ENCODE measurements around the gene AGO3. TPM values are rescaled to one million over a fixed set of nuclear protein-coding genes. Genes with fewer than 3 reads are reported as not detected.
A peak's percentile ranks its signal among the peaks of the same experiment; 100 is the strongest.

The AGO3 gene
- total RNA-seq, 1 donor from 2014 or later, result 19.1 TPM

DNA sequence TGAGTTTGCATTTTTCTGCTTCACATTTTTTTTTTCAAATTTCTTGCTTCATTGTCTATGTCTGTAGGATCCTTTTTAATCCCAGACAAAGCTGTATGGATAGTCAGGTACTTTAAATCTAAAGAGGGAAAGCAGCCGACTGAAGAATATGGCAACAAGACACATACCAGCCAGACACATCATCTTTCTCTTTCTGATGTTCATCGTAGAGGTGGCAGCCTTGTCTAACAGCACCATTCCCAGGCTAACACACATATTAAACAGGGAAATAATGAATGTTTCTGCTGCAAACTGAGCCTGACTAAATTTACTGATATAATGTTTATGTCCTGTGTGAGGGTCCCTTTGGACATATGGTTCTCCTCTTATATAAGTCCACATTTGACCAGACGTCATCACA is 149.3 kb downstream of the AGO3 start:
- DNase-seq (ENCODE audit: low read depth), result no peak
- no peak overlapping the region for H3K4me3 ChIP-seq (ENCODE audit: low read depth, low read length)
- TF ChIP-seq, protein P1, sequence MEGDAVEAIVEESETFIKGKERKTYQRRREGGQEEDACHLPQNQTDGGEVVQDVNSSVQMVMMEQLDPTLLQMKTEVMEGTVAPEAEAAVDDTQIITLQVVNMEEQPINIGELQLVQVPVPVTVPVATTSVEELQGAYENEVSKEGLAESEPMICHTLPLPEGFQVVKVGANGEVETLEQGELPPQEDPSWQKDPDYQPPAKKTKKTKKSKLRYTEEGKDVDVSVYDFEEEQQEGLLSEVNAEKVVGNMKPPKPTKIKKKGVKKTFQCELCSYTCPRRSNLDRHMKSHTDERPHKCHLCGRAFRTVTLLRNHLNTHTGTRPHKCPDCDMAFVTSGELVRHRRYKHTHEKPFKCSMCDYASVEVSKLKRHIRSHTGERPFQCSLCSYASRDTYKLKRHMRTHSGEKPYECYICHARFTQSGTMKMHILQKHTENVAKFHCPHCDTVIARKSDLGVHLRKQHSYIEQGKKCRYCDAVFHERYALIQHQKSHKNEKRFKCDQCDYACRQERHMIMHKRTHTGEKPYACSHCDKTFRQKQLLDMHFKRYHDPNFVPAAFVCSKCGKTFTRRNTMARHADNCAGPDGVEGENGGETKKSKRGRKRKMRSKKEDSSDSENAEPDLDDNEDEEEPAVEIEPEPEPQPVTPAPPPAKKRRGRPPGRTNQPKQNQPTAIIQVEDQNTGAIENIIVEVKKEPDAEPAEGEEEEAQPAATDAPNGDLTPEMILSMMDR (conservative IDR thresholded peaks at IDR 0.05; ENCODE audit: low read depth, low read length), result no peak

DNA sequence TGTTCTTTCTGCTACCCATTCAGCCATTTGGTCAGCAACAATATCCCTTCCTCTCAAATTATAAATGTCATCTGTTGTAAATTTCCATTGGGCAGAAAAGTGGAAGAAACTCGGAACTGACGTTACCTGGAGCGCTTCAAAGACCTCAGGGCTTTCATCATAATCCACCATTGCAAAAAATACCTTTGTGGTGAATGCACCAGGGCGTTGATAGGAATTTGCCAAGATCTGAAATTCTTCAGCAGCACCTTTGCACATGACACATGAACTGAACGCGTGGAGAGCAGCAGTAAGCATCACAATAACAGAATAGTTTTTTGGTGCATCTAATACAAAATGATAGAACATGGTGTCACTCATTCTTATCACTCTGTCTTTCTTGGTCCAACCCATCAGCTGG is 149.9 kb downstream of the AGO3 start:
- TF ChIP-seq, protein P1 (conservative IDR thresholded peaks at IDR 0.05; ENCODE audit: low read depth, low read length), result no peak
- DNase-seq (ENCODE audit: low read depth), result no peak
- H3K4me3 ChIP-seq (ENCODE audit: low read depth, low read length), result no peak overlapping the region

DNA sequence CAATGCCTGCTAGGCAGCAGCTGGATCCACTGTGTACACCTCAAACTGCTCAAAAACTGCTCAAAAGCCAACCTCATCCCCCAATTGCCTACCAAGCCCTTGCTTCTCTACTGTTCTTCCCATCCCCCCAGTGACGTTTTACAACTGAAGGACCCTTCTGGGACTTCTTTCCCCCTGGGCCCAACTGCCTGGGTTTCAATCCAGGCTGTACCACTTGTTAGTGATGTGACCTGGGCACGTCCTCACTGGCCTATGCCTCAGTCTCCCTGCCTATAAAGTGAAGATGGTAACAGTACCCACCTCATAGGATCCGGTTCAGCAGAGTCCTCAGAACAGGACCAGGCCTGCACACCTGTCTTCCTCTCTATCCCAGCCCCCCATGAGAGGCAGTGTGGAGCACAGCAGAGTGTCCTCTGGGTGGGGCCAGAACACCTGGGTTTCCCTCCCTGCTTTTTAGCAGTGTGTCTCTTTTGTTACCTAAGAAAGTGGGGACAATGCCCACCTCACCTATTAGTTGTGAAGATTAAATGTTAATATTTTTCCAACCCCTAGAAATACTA is 151.1 kb downstream of the AGO3 start:
- TF ChIP-seq, protein P1 (conservative IDR thresholded peaks at IDR 0.05; ENCODE audit: low read depth, low read length), result no peak
- no peak for DNase-seq (ENCODE audit: low read depth)
- H3K4me3 ChIP-seq (ENCODE audit: low read depth, low read length), result no peak overlapping the region

DNA sequence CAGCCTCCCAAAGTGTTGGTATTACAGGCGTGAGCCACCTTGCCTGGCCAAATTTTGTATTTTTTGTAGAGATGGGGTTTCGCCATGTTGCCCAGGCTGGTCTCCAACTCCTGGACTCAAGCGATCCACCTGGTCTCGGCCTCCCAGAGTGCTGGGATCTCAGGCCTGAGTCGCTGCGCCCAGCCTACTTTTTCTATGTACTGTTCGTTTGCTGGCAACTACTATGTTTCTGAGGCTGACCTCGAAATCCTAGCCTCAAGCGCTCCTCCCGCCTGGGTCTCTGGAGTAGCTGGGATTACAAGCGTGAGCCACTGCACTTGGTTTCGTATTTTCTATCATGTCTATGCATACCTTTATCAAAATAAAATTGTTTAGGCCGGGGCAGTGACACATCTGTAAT is 152.3 kb downstream of the AGO3 start:
- no peak for DNase-seq (ENCODE audit: low read depth)
- TF ChIP-seq, protein P1 (conservative IDR thresholded peaks at IDR 0.05; ENCODE audit: low read depth, low read length), result no peak

DNA sequence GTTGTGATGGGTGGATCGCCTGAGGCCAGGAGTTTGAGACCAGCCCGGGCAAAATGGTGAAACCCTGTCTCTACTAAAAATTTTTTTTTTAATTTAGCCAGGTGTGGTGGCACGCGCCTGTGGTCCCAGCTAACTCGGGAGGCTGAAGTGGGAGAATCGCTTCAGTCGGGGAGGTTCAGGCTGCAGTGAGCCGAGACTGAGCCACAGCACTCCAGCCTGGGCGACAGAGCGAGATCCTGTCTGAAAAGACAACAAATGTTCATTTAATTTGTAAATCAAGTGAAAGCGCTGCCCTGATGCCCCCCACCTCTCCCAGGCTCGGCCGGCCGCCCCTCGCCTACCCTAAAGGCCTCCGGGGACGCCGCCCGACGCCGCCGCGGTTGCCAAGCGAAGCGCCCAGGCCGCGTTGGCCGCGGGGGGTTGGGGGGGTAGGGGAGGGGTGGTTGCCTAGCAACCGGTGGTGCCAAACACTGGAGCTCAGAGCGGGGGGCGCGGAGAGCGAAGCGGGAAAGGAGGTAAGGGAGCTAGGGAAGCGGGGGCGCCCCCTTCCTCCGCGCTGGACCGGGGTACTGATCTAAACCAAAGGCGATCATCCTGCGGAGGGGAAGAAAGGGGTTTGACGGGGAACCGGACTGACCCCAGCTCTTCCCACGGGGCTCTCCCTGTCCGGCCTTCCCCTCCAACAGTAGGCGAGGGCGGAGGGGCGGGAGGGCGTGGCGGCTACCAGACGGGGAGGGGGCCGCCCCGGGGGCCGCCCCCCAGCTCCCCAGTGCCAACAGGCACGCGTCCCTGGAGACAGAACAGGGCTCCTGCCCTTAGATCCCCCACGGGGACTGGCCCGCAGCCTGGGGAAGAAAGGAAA is 153.0 kb downstream of the AGO3 start, which contains the start of gene TEKT2:
Gene TEKT2, plus strand, starts transcription at position 460 of the 862 bp plus-strand sequence. CDS start 828 bp downstream, outside the sequence.
- TF ChIP-seq, protein P1 (conservative IDR thresholded peaks at IDR 0.05; ENCODE audit: low read depth, low read length), result no peak
- DNase-seq (ENCODE audit: low read depth), result no peak
- H3K4me3 ChIP-seq (ENCODE audit: low read depth, low read length), result peak within 1 kb of the TSS; percentile 63

More for the DNA sequence above, 152.3 kb downstream of the AGO3 start:
- H3K4me3 ChIP-seq (ENCODE audit: low read depth, low read length), result no peak overlapping the region

DNA sequence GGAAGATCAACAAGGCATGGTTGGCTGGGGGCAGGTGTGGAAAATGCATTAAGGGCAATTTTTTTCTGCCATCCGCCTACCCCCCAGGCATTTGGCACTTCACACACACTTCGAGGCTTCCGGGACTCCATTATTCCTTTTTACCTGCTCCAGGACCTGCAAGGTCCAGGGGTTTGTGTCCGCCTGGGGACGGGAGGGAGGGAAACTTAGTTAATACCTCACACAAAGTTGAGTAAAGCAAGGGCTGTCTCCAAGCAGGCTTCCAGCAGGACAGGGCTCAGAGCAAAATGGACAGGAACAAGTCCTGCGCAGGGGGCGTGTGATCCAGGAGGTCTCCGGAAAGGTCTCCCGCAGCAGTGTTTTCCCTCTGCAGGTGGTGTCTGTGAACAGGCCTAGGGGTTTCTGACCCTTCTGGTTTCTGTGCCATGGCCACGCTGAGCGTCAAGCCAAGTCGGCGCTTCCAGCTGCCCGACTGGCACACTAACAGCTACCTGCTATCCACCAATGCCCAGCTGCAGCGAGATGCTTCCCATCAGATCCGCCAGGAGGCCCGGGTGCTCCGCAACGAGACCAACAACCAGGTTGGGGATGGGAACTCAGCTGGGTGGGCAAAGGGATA is 153.7 kb downstream of the AGO3 start:
- peak overlapping the region; percentile 63 for H3K4me3 ChIP-seq (ENCODE audit: low read depth, low read length)
- TF ChIP-seq, protein P1 (conservative IDR thresholded peaks at IDR 0.05; ENCODE audit: low read depth, low read length), result no peak
- DNase-seq (ENCODE audit: low read depth), result no peak

Data from epithelial cell of proximal tubule (primary cell).